Fibroblast of peridontal ligament (primary cell): ENCODE results near the gene PRSS57.

Source experiments
- DNase-seq: peaks from one replicate; pipeline ENCODE4 v3.0.0-alpha.2; 2010; ENCODE audit errors: extremely low read depth

The PRSS57 gene

DNA sequence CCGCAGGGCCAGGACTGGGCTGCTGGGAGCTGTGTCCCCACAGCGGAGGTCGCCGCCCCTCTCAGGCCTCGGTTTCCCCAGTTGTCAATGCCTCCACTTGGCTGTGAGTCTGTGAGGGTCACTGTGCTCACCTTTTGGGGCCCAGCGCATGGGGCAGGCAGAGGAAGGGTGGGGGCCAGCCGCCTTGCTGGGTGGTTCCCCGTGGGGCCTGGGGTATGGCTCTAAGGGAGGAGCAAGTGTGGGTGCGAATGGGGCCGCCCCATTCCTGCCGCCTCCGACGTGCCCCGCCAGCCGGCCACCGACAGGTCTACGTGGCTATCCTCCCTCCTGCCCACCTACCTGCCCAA, 56.4 kb downstream of the PRSS57 start:
- no peak for DNase-seq
